ENCODE results near the gene CENPX.

The CENPX gene

DNA sequence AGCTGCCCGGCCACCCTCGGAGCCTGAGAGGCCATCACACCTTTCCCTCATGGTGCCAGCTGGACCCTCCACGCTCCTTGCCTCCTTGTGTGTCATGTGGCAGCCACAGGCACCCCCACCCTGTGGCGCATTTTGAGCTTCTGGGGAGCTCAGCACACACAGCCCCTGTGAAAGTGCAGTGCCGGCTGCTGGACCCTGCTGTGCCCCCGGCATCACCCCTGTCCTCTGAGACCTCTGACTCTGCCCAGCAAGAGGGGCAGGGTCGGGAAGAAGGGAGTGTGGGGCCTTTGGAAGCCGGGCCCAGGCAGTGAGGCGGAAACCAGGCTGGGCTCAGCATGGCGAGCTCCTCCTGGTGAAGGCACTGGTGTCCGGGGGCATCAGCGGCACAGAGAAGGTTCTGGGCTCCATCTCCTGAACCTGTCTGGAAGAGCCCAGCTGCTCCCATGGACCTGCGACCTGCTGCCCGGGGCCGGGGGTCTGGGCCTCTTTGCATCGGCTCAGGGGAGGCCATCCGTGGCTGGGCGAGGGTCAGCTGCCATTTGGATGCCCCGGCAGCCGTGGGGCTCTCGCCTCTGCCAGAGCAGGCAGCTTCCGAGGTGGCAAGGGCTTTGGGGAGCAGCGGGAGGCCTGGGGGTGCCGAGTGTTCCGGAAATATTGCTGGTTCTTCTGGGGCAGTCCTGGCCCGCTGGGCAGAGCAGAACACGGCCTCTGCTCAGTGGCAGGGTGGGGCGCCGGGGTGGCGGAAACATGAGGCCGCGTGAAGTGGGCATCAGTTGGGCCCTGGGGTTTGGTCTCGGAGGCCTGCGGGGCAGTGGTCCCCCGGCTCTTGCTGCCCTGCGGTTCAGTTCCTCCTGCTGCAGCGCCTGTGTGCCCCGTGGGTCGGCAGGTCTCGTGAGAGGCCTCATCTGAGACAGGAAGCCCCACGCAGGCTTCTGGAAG is 17.9 kb downstream of the CENPX start:
- no peak for DNase-seq (ENCODE audit: insufficient read length, low spot score)
- TF ChIP-seq PAX5 (IDR thresholded peaks at IDR 0.05; ENCODE audit: insufficient read depth, low read length, severe bottlenecking) (no peak), SPI1 (IDR thresholded peaks at IDR 0.05; ENCODE audit: low read depth, low read length) (no peak), POU2F2 (IDR thresholded peaks at IDR 0.05; ENCODE audit: low read depth, low read length) (no peak), TAF1 (IDR thresholded peaks at IDR 0.05; ENCODE audit: low read depth, low read length) (no peak)
- no peak for FAIRE-seq

DNA sequence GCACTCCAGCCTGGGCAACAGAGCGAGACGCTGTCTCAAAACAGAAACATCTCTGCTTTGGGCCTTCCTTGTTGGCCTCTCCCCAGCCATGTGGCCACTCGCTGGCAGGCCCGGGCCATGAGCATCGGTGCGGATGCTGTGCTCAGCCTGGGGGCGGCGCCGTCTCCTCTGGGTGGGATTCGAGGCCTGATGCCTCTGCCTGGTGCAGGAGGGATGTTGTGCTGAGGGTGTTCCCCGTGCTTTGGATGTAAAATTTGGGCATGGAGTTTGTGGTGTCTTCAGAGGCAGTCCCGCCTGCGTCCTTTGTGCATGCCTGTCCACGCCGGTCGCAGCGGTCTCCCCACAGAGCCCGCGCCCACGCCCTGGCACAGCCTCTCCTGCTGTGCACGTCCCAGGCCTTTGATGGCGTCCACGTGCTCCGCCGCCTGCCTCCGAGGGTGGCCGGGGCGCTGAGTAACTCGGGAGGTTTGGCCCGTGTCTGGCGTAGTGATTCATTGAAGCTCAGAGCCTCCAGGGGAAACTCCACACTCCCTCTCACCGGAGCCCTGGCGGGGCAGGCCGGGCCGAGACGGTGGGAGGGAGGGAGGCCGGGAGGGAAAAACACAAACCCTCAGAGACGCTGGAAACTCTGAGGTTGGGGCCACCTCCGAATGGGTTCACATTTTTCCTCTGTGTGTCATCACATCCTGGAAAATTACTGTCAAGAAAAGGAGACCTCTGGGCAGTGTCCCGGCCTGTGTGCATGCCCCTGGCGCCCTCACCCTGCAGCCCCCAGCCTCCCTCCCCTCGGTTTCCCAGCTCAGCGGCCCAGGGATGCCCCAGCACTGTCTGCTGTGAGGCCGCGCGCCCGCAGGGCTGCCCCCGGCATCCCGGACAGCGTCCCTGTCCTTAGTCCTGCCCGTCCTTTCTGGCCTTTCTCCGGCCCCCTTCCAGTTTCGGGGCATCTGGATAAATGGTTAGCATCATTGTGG is 19.0 kb downstream of the CENPX start:
- DNase-seq (ENCODE audit: insufficient read length, low spot score): no peak
- TF ChIP-seq SPI1 (IDR thresholded peaks at IDR 0.05; ENCODE audit: low read depth, low read length): no peak
- no peak for TF ChIP-seq POU2F2 (IDR thresholded peaks at IDR 0.05; ENCODE audit: low read depth, low read length)
- TF ChIP-seq POLR2A (IDR thresholded peaks at IDR 0.05; ENCODE audit: low read depth, low read length): no peak
- no peak for TF ChIP-seq POLR2AphosphoS5 (IDR thresholded peaks at IDR 0.05; ENCODE audit: low read depth, low read length)
- TF ChIP-seq PAX5 (IDR thresholded peaks at IDR 0.05; ENCODE audit: insufficient read depth, low read length, severe bottlenecking): no peak
- no peak for TF ChIP-seq TAF1 (IDR thresholded peaks at IDR 0.05; ENCODE audit: low read depth, low read length)
- no peak for FAIRE-seq

DNA sequence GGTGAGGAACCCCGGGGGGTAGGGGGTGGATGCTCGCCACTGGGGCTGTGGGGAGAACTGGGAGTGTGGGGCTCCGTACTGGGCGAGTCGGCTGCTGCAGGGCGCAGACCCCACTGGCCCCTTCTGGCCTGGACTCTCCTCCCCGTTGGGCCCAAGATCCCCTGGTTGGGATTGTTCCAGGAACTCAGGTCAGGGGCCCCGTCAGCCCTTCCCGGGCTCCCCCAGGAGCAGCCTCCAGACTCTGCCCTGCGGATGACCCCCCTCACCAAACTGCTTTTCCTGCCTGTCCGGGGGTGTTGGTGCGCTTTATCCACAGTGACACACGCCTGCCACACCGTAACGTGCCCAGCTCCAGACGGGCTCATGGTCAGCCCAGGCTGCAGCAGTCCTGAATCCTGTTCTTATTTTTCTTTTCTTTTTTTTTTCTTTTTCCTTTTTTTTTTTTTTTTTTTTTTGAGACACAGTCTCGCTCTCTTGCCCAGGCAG is 21.1 kb downstream of the CENPX start:
- DNase-seq (ENCODE audit: insufficient read length, low spot score): no peak
- no peak for FAIRE-seq
- TF ChIP-seq SPI1 (IDR thresholded peaks at IDR 0.05; ENCODE audit: low read depth, low read length): no peak
- TF ChIP-seq PAX5 (IDR thresholded peaks at IDR 0.05; ENCODE audit: insufficient read depth, low read length, severe bottlenecking): no peak
- no peak for TF ChIP-seq POLR2A (IDR thresholded peaks at IDR 0.05; ENCODE audit: low read depth, low read length)
- no peak for TF ChIP-seq POU2F2 (IDR thresholded peaks at IDR 0.05; ENCODE audit: low read depth, low read length)
- no peak for TF ChIP-seq POLR2AphosphoS5 (IDR thresholded peaks at IDR 0.05; ENCODE audit: low read depth, low read length)
- TF ChIP-seq TAF1 (IDR thresholded peaks at IDR 0.05; ENCODE audit: low read depth, low read length): no peak

DNA sequence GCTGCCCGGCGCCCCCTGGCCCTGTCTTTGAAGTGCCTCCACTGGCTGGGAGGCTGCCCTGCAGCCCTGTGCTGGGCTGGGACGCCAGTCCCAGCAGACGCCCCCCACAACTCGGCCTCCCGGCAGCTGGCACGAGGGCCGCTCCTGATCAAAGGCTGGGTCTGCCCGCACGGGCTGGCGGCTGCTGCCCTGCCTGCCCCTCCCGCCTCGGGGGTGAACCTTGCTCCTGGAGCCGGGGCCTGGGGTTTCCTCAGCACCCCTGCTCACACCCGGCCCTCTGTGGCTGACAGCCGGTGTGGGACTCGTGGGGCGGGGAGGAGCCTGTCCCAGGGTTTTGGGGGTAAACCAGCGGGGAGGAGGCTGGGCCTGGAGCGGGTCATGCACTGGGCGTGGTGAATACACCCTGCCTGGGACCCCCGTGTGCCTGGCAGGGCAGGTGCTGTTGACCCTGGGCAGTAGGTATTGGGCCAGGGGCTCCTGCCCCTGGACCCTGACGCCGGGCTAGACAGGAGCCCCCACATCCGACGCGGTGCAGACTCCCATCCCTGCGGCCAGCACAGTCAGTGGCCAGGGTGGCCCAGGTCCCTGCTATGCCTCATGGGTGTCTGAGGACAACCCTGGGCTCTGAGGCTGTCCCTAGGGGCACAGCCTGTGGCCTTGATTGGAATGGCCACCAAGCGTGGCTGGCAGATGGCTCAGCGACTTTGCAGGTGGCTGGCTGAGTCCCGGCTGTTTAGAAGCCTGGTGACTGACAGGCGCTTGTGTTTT is 21.7 kb downstream of the CENPX start:
- DNase-seq (ENCODE audit: insufficient read length, low spot score) (no peak), FAIRE-seq (no peak)
- TF ChIP-seq PAX5 (IDR thresholded peaks at IDR 0.05; ENCODE audit: insufficient read depth, low read length, severe bottlenecking): no peak
- TF ChIP-seq SPI1 (IDR thresholded peaks at IDR 0.05; ENCODE audit: low read depth, low read length): no peak

DNA sequence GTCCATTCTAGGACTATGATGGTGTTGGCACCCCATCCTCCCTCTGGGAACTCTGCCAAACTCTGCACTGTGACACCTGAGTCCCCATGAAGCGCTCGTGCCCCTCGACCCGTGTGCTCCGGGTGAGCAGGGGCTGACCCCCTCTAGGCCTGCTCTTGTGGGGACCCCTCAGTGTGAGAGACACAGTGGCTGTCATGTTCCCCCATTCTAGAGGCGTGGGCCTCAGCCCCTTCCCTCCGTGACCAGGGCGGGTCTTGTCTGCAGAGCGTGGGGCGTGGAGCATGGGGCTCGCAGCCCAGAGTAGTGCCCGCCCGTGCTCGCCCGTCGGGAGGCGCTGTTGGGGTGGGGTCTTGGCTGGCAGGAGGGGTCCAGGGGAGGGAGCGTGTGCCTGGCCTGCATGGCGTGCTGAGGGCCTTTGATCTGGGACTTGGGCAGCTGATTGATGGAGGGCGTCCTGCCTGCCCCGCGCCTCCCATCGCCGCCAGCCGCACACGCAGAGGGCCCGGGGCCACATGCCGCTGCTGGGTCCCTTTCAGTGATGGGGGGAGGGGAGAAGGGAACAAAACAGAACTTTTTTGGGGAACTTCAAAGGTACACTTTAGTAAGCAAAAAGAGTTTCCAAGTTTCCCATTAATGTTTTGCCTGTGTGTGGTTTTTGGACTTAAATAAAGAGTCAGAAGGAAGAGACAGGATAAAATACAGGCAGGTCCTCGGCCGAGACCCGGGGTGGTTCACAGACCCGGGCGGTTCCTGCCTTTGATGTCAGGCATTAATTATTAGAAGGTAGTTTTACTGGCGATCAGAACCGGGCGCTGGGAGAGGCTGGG is 22.5 kb downstream of the CENPX start:
- TF ChIP-seq TAF1 (IDR thresholded peaks at IDR 0.05; ENCODE audit: low read depth, low read length) (no peak), SPI1 (IDR thresholded peaks at IDR 0.05; ENCODE audit: low read depth, low read length) (no peak), POLR2A (IDR thresholded peaks at IDR 0.05; ENCODE audit: low read depth, low read length) (no peak), PAX5 (IDR thresholded peaks at IDR 0.05; ENCODE audit: insufficient read depth, low read length, severe bottlenecking) (no peak), POU2F2 (IDR thresholded peaks at IDR 0.05; ENCODE audit: low read depth, low read length) (no peak), POLR2AphosphoS5 (IDR thresholded peaks at IDR 0.05; ENCODE audit: low read depth, low read length) (no peak)
- DNase-seq (ENCODE audit: insufficient read length, low spot score): no peak
- no peak for FAIRE-seq

DNA sequence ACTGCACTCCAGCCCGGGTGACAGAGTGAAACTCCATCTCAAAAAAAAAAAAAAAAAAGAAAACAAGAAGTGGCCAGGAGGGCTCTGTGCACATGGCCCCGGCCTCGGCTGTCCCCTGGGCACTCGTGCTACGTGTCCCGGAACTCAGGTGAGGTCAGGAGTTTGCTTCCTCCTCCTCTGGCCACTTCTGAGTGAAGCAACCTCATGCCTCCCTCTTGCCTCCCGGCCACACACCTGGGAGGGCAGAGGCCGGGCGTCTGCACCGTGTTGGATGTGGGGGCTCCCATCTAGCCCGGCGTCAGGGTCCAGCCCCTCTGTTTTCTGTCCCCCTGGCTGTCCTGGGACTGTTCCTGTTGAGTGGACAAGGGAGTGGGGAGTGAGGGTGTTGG is 23.1 kb downstream of the CENPX start:
- FAIRE-seq (no peak), DNase-seq (ENCODE audit: insufficient read length, low spot score) (no peak)
- TF ChIP-seq PAX5 (IDR thresholded peaks at IDR 0.05; ENCODE audit: insufficient read depth, low read length, severe bottlenecking) (no peak), POLR2AphosphoS5 (IDR thresholded peaks at IDR 0.05; ENCODE audit: low read depth, low read length) (no peak), POU2F2 (IDR thresholded peaks at IDR 0.05; ENCODE audit: low read depth, low read length) (no peak), TAF1 (IDR thresholded peaks at IDR 0.05; ENCODE audit: low read depth, low read length) (no peak), SPI1 (IDR thresholded peaks at IDR 0.05; ENCODE audit: low read depth, low read length) (no peak), POLR2A (IDR thresholded peaks at IDR 0.05; ENCODE audit: low read depth, low read length) (no peak)

DNA sequence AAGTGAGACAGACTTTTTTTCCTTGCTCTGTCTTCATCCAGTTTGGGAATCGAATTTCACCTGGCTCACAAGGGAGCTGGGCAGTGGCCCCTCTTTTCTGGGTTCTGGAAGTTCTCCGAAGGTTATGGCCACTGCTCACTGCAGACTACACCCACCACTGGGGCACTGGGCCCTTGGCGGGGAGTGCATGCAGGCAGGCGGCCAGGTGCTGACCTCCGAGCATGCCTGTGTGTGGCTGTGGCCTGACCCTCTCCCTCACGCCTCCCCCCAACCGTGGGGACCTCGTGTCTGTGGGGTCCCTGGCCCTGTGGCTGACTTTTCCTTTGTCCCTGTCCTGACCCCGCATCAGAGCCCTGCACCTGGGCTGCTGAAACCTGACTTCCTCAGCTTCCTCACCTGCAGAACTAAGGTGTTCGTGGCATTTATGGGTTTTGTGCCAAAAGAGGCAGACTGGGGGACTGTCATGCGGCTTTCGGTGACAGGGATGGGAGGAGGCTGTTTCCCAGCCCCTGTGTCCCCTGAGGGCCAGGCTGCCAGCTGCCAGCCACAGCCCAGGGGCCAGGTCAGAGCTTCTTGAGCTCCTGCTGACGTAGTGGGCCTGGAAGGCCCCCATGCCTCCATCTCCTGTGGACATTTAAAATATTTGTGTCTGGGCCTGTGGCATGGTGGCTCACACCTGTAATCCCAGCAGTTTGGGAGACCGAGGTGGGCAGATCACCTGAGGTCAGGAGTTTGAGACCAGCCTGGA is 23.8 kb downstream of the CENPX start:
- DNase-seq (ENCODE audit: insufficient read length, low spot score): no peak
- TF ChIP-seq POLR2A (IDR thresholded peaks at IDR 0.05; ENCODE audit: low read depth, low read length) (no peak), SPI1 (IDR thresholded peaks at IDR 0.05; ENCODE audit: low read depth, low read length) (no peak), PAX5 (IDR thresholded peaks at IDR 0.05; ENCODE audit: insufficient read depth, low read length, severe bottlenecking) (no peak), POU2F2 (IDR thresholded peaks at IDR 0.05; ENCODE audit: low read depth, low read length) (no peak), POLR2AphosphoS5 (IDR thresholded peaks at IDR 0.05; ENCODE audit: low read depth, low read length) (no peak), TAF1 (IDR thresholded peaks at IDR 0.05; ENCODE audit: low read depth, low read length) (no peak)
- FAIRE-seq: no peak

All from GM12891 (cell line).